HG03521 (cell line): ENCODE results near the gene DNAJC15.
"Not testable (repeated sequence)": the region's sequence is repeated elsewhere in the genome, so short reads cannot be mapped to it uniquely, and the experiment has no call there.

Experiments used
- ATAC-seq: cut with Tn5 transposase; IDR thresholded peaks from one replicate; pipeline ENCODE4 v1.9.1; 2021; ENCODE audit warnings: mild to moderate bottlenecking, moderate library complexity; ENCODE audit not compliant: unreplicated experiment

Gene DNAJC15

GRCh38 chr13:43023289-43023963 lies at the start of gene DNAJC15:
Gene DNAJC15, plus strand, starts transcription at chr13:43023586. Its CDS starts 41 bp downstream, at chr13:43023627.
- peak; percentile 77 for ATAC-seq

GRCh38 chr13:42976066-42976465 lies 47.3 kb upstream of the DNAJC15 start:
- no peak for ATAC-seq

- no peak for ATAC-seq
These were observed 46.1 kb upstream of the DNAJC15 start for GRCh38 chr13:42977219-42977659.

DNA sequence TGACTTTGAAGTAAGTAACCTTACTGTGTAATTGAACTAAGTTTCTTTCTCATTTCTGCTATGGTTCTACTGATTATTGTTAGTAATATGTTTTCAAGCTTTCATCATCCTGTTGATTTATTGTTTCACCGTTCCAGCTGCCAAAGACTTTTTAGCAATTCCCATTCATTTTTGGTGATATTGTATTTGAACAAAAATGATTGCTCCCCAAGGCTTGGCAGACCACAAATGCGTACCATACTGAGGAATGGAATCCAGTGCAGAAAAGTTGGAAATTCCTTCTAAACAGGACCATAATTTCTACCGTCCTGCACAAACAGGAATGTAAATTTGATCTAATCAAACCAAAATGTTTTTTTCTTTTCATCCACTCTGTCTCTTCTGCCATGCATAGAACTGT lies 42.1 kb upstream of the DNAJC15 start:
- no peak for ATAC-seq

- ATAC-seq = no peak
These were observed 41.5 kb upstream of the DNAJC15 start for GRCh38 chr13:42981853-42982252.

- ATAC-seq = no peak
These were observed 39.4 kb upstream of the DNAJC15 start for GRCh38 chr13:42984026-42984425.

DNA sequence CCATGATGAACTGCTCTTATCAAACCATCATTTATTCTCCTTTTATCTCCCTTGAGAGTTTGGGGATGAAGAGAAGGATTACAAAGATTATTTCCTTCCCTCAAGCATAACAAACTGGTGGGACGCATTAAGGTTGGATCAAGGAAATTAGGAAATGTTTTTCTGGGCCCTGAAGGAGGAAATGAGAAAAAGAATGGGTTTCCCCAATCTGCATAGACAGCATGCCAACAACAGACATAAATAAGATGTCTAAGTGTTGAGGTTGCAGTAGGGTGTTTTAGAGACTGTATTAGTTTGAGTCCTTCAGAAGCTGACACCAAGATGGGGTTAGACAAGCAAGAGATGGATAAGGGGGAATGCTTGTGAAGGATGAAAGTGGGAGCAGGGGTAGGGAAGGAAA lies 38.7 kb upstream of the DNAJC15 start:
- no peak for ATAC-seq

DNA sequence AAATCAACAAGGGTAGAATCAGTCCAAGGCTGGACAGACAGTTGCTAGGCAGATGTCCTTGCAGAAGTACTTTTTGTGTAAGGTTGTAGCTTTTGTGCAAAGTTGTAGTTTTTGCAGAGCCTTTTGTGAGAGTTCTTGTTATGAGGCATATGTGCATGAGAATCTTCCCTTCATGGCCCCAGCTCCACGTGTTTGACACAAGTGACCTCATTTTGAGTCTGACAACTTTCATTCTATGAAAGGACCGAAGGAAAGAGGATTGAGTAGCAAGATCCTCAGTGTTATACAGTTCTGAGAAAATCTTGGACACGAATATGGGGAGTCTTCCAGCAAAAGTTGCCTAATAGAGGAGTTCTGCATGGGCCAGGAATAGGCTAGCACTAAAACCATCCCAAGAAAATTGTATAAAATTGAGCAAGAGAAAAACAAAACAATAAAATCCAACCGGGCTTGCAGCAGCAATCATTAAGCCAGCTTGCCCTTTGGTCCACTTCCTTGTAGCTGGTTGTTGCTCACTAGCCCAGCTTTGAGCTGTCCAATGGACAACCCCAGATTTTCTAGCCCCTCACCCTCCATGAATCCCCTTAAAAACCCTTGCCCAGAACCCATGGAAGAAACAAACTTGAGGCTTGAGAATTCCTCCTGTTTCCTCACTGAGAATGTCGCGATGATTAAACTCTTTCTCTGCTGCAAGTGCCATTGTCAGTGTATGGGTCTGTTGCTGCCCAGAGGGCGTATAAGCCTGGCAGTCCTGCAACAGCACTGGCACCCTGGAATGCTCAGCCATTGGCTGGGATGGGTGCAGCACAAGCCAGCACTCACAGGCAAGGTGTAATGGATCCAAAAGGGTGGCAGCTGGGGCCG lies 37.8 kb upstream of the DNAJC15 start:
- ATAC-seq = no peak

DNA sequence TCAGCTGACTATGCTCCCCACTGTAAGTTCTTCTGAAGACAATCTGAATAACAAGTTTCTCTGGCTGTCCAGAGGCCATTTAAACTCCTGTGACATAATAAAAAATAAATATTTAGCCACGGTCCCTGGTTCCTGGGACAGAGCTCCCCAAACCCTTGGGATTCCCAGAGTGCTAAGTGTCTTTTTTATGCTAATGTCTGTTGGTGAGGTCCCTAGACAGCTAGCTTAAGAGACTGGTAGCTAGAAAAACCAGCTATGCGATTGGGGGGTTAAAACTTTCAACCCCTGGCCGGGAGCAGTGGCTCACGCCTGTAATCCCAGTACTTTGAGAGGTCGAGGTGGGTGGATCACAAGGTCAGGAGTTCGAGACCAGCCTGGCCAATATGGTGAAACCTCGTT lies 37.2 kb upstream of the DNAJC15 start:
- ATAC-seq = no peak

DNA sequence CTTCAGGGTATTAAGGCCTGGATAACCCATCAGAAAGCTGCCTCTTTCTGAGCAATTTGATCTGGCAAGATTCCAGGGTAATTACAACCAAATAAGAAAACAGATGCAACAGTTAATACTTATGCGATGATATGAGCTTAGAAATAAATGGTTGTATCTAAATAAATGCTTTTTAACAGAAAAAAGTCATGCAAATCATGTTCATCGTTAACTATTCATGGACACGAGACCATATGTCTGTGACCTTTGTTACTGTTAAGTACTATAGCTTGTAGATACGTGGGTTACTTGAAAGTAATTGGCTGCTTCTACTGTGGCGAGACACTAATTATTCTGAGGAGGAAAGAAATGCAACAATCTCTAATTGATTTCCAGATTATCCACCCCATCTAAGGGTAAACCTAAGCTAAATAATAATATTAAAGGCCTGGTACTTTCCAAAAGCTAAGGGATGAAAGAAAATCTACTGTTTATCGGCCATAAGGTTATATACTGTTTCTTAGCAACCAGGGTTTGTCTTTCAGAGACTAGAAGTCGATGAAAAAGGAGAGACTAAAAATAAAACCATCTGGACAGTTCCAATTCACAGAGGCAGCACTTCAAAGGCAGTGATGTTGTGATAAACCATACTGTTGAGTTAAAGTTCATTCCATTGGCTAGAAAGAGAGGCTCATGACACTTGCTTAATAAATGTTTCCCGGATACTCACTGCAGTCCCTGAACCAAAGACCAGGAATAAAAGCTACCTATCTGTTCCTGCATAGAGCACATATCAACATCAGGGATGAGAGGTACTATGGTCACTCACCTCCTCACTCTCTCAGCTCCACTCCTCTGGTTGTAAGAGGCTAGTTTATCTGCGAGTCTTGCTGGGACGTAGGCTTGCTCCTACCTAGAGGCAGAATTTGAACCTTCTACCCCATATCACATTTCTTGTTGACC lies 32.8 kb upstream of the DNAJC15 start:
- ATAC-seq = no peak

- ATAC-seq = not testable (repeated sequence)
These were observed 32.0 kb upstream of the DNAJC15 start for GRCh38 chr13:42991233-42991897.

GRCh38 chr13:42991898-42992763 lies 31.3 kb upstream of the DNAJC15 start, which contains the start of gene EPSTI1:
Gene EPSTI1, minus strand, starts transcription at chr13:42992241. Its CDS starts 76 bp downstream, at chr13:42992165.
- ATAC-seq = peak; percentile 66

DNA sequence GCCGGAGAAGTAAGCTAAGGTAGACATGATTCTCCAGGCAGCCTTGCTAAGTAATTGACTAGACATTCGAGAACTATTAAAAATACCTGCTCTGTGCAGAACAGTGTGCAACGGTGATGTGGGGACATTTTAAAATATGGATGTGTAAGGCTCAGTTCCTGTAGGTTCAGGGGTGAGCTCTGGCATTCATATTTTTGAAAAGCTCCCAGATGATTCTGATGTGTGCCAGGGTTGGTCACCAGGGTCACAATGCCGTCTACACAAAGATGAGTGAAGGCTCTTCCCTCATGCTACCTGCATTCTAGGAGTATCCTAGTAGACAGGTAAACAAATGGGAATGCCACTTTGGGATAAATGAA lies 30.6 kb upstream of the DNAJC15 start:
- ATAC-seq = no peak

GRCh38 chr13:42994878-42995277 lies 28.5 kb upstream of the DNAJC15 start:
- ATAC-seq = no peak

GRCh38 chr13:42996584-42996983 lies 26.8 kb upstream of the DNAJC15 start:
- no peak for ATAC-seq

DNA sequence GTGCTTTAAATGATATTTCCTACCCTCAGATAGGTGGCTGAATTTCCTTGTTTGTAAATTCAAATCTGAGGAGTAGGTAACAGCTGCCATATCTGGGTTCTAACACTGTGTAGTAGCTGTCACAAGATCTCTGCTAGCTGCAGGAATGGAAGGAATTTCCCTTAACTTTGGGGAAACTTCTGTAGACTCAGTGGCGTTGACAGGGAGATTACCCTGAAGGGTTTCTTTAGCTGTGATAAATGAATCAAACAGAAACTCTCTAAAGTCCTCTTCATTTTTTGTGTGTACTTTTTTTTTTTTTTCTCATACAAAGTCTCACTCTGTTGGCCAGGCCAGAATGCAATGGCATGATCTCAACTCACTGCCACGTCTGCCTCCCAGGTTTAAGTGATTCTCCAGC lies 26.0 kb upstream of the DNAJC15 start:
- ATAC-seq = no peak

GRCh38 chr13:42999491-42999890 lies 23.9 kb upstream of the DNAJC15 start:
- no peak for ATAC-seq

DNA sequence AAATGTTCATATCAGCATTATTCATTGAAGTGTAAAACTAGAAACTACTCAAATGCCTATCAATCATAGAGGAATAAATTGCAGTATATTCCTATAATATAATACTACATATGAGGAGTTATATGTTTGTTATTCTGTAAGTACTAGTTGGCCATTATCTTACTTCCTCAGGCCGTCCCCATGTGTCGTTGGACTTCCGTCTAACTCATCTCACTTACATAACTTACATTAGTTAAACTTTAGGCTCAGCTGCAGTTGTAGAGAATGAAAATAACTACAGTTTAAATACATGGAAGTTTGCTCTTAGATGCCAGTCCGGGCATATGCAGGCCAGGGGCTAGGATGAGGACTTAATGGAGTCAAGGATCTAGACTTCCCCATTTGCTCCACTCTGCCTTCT lies 22.7 kb upstream of the DNAJC15 start:
- no peak for ATAC-seq

- ATAC-seq = no peak
These were observed 21.4 kb upstream of the DNAJC15 start for GRCh38 chr13:43002021-43002420.

- ATAC-seq = no peak
These were observed 20.4 kb upstream of the DNAJC15 start for GRCh38 chr13:43003010-43003409.
